ENCODE results near the gene LSM5.

DNA sequence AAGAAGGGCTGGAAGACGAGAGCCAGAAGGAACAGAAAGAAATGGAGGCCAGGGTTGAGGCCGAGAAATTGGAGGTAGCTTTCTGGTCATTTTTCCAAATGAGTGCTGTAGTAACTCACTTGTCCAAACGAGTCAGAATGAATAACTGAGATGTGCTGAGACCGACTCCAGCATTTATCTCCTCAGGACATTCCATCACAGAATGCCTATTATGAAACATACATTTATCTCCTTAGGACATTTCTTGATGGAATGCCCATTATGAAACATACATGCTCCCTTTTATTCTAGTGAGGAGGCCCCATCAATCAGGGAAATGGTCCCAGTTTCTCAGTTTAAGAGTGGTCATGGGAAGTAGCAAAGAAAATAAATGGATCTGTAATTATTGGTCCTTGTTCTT lies 21.6 kb upstream of the LSM5 start:
- TF ChIP-seq, protein P1, sequence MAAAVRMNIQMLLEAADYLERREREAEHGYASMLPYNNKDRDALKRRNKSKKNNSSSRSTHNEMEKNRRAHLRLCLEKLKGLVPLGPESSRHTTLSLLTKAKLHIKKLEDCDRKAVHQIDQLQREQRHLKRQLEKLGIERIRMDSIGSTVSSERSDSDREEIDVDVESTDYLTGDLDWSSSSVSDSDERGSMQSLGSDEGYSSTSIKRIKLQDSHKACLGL (CRISPR knock-in tag; IDR thresholded peaks at IDR 0.05; ENCODE audit: borderline replicate concordance, poor library complexity, severe bottlenecking) = no peak
- TF ChIP-seq, protein P2, sequence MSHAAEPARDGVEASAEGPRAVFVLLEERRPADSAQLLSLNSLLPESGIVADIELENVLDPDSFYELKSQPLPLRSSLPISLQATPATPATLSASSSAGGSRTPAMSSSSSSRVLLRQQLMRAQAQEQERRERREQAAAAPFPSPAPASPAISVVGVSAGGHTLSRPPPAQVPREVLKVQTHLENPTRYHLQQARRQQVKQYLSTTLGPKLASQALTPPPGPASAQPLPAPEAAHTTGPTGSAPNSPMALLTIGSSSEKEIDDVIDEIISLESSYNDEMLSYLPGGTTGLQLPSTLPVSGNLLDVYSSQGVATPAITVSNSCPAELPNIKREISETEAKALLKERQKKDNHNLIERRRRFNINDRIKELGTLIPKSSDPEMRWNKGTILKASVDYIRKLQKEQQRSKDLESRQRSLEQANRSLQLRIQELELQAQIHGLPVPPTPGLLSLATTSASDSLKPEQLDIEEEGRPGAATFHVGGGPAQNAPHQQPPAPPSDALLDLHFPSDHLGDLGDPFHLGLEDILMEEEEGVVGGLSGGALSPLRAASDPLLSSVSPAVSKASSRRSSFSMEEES (CRISPR knock-in tag; IDR thresholded peaks at IDR 0.05) = no peak
- TF ChIP-seq SP2 (IDR thresholded peaks at IDR 0.05; ENCODE audit: extremely low read depth, low read depth, low read length, poor library complexity, severe bottlenecking) (no peak), GATAD2A (IDR thresholded peaks at IDR 0.05) (no peak), EHMT2 (IDR thresholded peaks at IDR 0.05) (no peak)
- TF ChIP-seq, protein P3, sequence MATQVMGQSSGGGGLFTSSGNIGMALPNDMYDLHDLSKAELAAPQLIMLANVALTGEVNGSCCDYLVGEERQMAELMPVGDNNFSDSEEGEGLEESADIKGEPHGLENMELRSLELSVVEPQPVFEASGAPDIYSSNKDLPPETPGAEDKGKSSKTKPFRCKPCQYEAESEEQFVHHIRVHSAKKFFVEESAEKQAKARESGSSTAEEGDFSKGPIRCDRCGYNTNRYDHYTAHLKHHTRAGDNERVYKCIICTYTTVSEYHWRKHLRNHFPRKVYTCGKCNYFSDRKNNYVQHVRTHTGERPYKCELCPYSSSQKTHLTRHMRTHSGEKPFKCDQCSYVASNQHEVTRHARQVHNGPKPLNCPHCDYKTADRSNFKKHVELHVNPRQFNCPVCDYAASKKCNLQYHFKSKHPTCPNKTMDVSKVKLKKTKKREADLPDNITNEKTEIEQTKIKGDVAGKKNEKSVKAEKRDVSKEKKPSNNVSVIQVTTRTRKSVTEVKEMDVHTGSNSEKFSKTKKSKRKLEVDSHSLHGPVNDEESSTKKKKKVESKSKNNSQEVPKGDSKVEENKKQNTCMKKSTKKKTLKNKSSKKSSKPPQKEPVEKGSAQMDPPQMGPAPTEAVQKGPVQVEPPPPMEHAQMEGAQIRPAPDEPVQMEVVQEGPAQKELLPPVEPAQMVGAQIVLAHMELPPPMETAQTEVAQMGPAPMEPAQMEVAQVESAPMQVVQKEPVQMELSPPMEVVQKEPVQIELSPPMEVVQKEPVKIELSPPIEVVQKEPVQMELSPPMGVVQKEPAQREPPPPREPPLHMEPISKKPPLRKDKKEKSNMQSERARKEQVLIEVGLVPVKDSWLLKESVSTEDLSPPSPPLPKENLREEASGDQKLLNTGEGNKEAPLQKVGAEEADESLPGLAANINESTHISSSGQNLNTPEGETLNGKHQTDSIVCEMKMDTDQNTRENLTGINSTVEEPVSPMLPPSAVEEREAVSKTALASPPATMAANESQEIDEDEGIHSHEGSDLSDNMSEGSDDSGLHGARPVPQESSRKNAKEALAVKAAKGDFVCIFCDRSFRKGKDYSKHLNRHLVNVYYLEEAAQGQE (IDR thresholded peaks at IDR 0.05; ENCODE audit: borderline replicate concordance) = no peak
- TF ChIP-seq, protein P3 (CRISPR knock-in tag; IDR thresholded peaks at IDR 0.05; ENCODE audit: low read depth) = no peak
- TF ChIP-seq, protein P4, sequence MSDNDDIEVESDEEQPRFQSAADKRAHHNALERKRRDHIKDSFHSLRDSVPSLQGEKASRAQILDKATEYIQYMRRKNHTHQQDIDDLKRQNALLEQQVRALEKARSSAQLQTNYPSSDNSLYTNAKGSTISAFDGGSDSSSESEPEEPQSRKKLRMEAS (CRISPR knock-in tag; IDR thresholded peaks at IDR 0.05) = no peak

All from K562 (cell line).